Effector memory CD4-positive, alpha-beta T cell (primary cell): ENCODE data around the gene KLHL40.
A peak's percentile ranks its signal among the peaks of the same experiment; 100 is the strongest.

Source experiments
- DNase-seq, 3 donors: peaks; one replicate each; pipeline ENCODE4 v3.0.0-alpha.2; 2020
- H3K27ac ChIP-seq: 2 replicates; pipeline ENCODE4 v1.7.0; 2013; ENCODE audit warnings: mild to moderate bottlenecking, low read length, moderate library complexity; ENCODE audit not compliant: insufficient read depth, poor library complexity, severe bottlenecking
- H3K27me3 ChIP-seq: replicated peaks from 2 replicates; pipeline ENCODE4 v1.7.0; 2013; ENCODE audit warnings: mild to moderate bottlenecking, low read length; ENCODE audit not compliant: insufficient read depth, control insufficient read depth, poor library complexity, severe bottlenecking
- H3K36me3 ChIP-seq: 2 replicates; pipeline ENCODE4 v1.7.0; 2013; ENCODE audit warnings: mild to moderate bottlenecking, low read length, moderate library complexity; ENCODE audit not compliant: control insufficient read depth, insufficient read depth
- H3K4me1 ChIP-seq: 2 replicates; pipeline ENCODE4 v1.7.0; 2013; ENCODE audit warnings: low read length, mild to moderate bottlenecking; ENCODE audit not compliant: control insufficient read depth, insufficient read depth, poor library complexity, severe bottlenecking
- H3K4me3 ChIP-seq: 2 replicates; pipeline ENCODE4 v1.7.0; 2013; ENCODE audit warnings: low read length, low read depth, mild to moderate bottlenecking; ENCODE audit not compliant: insufficient read depth, poor library complexity, severe bottlenecking
- H3K9me3 ChIP-seq: 2 replicates; pipeline ENCODE4 v1.7.0; 2013; ENCODE audit warnings: mild to moderate bottlenecking, low read length, moderate library complexity; ENCODE audit not compliant: control insufficient read depth

The KLHL40 gene

GRCh38 chr3:42697289-42698051, 12.1 kb downstream of the KLHL40 start:
- Histone ChIP-seq H3K4me1 (peaks cover 7% of the 10 kb centered on the region), H3K9me3 (no peaks in the 10 kb centered on the region), H3K36me3 (no peaks in the 10 kb centered on the region), H3K27ac (no peak overlapping the region), H3K27me3 (no peaks in the 10 kb centered on the region), H3K4me3 (no peak overlapping the region)
- no peak for DNase-seq

GRCh38 chr3:42698216-42698910, 13.0 kb downstream of the KLHL40 start:
- H3K27me3 ChIP-seq: no peaks in the 10 kb centered on the region
- peaks cover 7% of the 10 kb centered on the region for H3K4me1 ChIP-seq
- no peaks in the 10 kb centered on the region for H3K36me3 ChIP-seq
- H3K4me3 ChIP-seq: no peak overlapping the region
- no peaks in the 10 kb centered on the region for H3K9me3 ChIP-seq
- no peak for DNase-seq
- no peak overlapping the region for H3K27ac ChIP-seq

GRCh38 chr3:42698911-42699230, 13.5 kb downstream of the KLHL40 start:
- Histone ChIP-seq H3K4me1 (peaks cover 7% of the 10 kb centered on the region), H3K9me3 (no peaks in the 10 kb centered on the region), H3K36me3 (no peaks in the 10 kb centered on the region), H3K27ac (no peak overlapping the region), H3K27me3 (no peaks in the 10 kb centered on the region), H3K4me3 (no peak overlapping the region)
- no peak for DNase-seq

- no peak overlapping the region for H3K4me3 ChIP-seq
- no peaks in the 10 kb centered on the region for H3K36me3 ChIP-seq
- no peak for DNase-seq
- peaks cover 7% of the 10 kb centered on the region for H3K4me1 ChIP-seq
- H3K9me3 ChIP-seq: no peaks in the 10 kb centered on the region
- no peaks in the 10 kb centered on the region for H3K27me3 ChIP-seq
- H3K27ac ChIP-seq: no peak overlapping the region
Measured at GRCh38 chr3:42699511-42699971, 14.2 kb downstream of the KLHL40 start.

GRCh38 chr3:42700366-42701288, 15.3 kb downstream of the KLHL40 start:
- Histone ChIP-seq H3K27me3 (no peaks in the 10 kb centered on the region), H3K4me1 (peaks cover 7% of the 10 kb centered on the region), H3K9me3 (no peaks in the 10 kb centered on the region), H3K4me3 (no peak overlapping the region), H3K36me3 (no peaks in the 10 kb centered on the region), H3K27ac (no peak overlapping the region)
- DNase-seq: no peak

GRCh38 chr3:42701371-42702065, 16.2 kb downstream of the KLHL40 start:
- Histone ChIP-seq H3K27me3 (no peaks in the 10 kb centered on the region), H3K27ac (no peak overlapping the region), H3K4me3 (no peak overlapping the region), H3K36me3 (no peaks in the 10 kb centered on the region), H3K4me1 (peaks cover 7% of the 10 kb centered on the region), H3K9me3 (no peaks in the 10 kb centered on the region)
- peak; percentile 18 to 24 (median 18) for DNase-seq

GRCh38 chr3:42702066-42702951, 17.0 kb downstream of the KLHL40 start, which contains the start of gene HHATL:
HHATL (minus strand) TSS chr3:42702798; CDS start chr3:42700826, 1,972 bp downstream.
- Histone ChIP-seq H3K4me3 (no peak within 1 kb of the TSS), H3K27me3 (no peaks in the 10 kb centered on the region), H3K27ac (no peak within 1 kb of the TSS), H3K9me3 (no peaks in the 10 kb centered on the region), H3K4me1 (peaks cover 7% of the 10 kb centered on the region), H3K36me3 (no peaks in the 10 kb centered on the region)
- no peak for DNase-seq

GRCh38 chr3:42702982-42703694, 17.8 kb downstream of the KLHL40 start:
- Histone ChIP-seq H3K36me3 (no peaks in the 10 kb centered on the region), H3K9me3 (no peaks in the 10 kb centered on the region), H3K27me3 (no peaks in the 10 kb centered on the region), H3K4me3 (no peak overlapping the region), H3K27ac (no peak overlapping the region), H3K4me1 (peaks cover 7% of the 10 kb centered on the region)
- no peak for DNase-seq
